ENCODE data around the gene LMF1.

GRCh38 chr16:818592-818991, 152.2 kb downstream of the LMF1 start:
- TF ChIP-seq CTCF (IDR thresholded peaks at IDR 0.05; ENCODE audit: low read depth, low read length), result no peak
- no peak for TF ChIP-seq EZH2phosphoT487 (IDR thresholded peaks at IDR 0.05; ENCODE audit: low read depth)
